ENCODE measurements around the gene TRIML1. TPM values are rescaled to one million over a fixed set of nuclear protein-coding genes. Genes with fewer than 3 reads are reported as not detected.
"Not testable (repeated sequence)": the region's sequence is repeated elsewhere in the genome, so short reads cannot be mapped to it uniquely, and the experiment has no call there.

TRIML1 gene
- total RNA-seq, 4 donors from 2014 or later = not detected

GRCh38 chr4:188154668-188155405 is 15.6 kb downstream of the TRIML1 start:
- no peak for DNase-seq
- in situ Hi-C loops (cut with MboI; ENCODE audit: low pct_ligation_motif_present in 1 of 4, low pct_unique_long_range_greater_than_20kb in 1 of 4, low sequenced_read_pairs in 3 of 4) = no loop called here
- no peaks in the 10 kb centered on the region for H3K4me1 ChIP-seq
- 55 to 66% methylated on average over 6 to 11 of the region's 11 CpGs for WGBS, 2 donors (ENCODE audit: low coverage in 1 of 2)
- H3K9me3 ChIP-seq = no peaks in the 10 kb centered on the region
- no peak overlapping the region for H3K27ac ChIP-seq
- H3K36me3 ChIP-seq = no peaks in the 10 kb centered on the region
- H3K27me3 ChIP-seq = no peaks in the 10 kb centered on the region
- no peak overlapping the region for H3K4me3 ChIP-seq
- TF ChIP-seq POLR2A (IDR thresholded peaks at IDR 0.05) (no peak), CTCF (IDR thresholded peaks at IDR 0.05) (no peak), EP300 (IDR thresholded peaks at IDR 0.05; ENCODE audit: low read depth) (no peak), POLR2AphosphoS5 (IDR thresholded peaks at IDR 0.05) (no peak)
- intact Hi-C loops (cut with DNase I; ENCODE audit: low total_unique reads) = no loop called here

GRCh38 chr4:188158336-188158735 is 19.1 kb downstream of the TRIML1 start:
- TF ChIP-seq POLR2AphosphoS5 (IDR thresholded peaks at IDR 0.05) (no peak), EP300 (IDR thresholded peaks at IDR 0.05; ENCODE audit: low read depth) (no peak), POLR2A (IDR thresholded peaks at IDR 0.05) (no peak), CTCF (IDR thresholded peaks at IDR 0.05) (no peak)
- 93 to 95% methylated on average over 10 of the region's 10 CpGs for WGBS, 2 donors (ENCODE audit: low coverage in 1 of 2)
- H3K27ac ChIP-seq = no peak overlapping the region
- no peaks in the 10 kb centered on the region for H3K4me1 ChIP-seq
- no peak overlapping the region for H3K4me3 ChIP-seq
- in situ Hi-C loops (cut with MboI; ENCODE audit: low pct_ligation_motif_present in 1 of 4, low pct_unique_long_range_greater_than_20kb in 1 of 4, low sequenced_read_pairs in 3 of 4) (no loop called here), intact Hi-C loops (cut with DNase I; ENCODE audit: low total_unique reads) (no loop called here)
- no peaks in the 10 kb centered on the region for H3K27me3 ChIP-seq
- no peak for DNase-seq
- H3K36me3 ChIP-seq = no peaks in the 10 kb centered on the region
- H3K9me3 ChIP-seq = no peaks in the 10 kb centered on the region

GRCh38 chr4:188159513-188160226 is 20.4 kb downstream of the TRIML1 start:
- H3K27me3 ChIP-seq; intact Hi-C loops (cut with DNase I; ENCODE audit: low total_unique reads); in situ Hi-C loops (cut with MboI; ENCODE audit: low pct_ligation_motif_present in 1 of 4, low pct_unique_long_range_greater_than_20kb in 1 of 4, low sequenced_read_pairs in 3 of 4); H3K36me3 ChIP-seq; DNase-seq; H3K27ac ChIP-seq; H3K4me1 ChIP-seq; H3K4me3 ChIP-seq; H3K9me3 ChIP-seq: not testable (repeated sequence)
- WGBS, 2 donors (ENCODE audit: low coverage in 1 of 2) = 92 to 98% methylated on average over 23 to 40 of the region's 40 CpGs

- no peaks in the 10 kb centered on the region for H3K9me3 ChIP-seq
- no peak overlapping the region for H3K27ac ChIP-seq
- DNase-seq = no peak
- intact Hi-C loops (cut with DNase I; ENCODE audit: low total_unique reads) = no loop called here
- WGBS, 2 donors (ENCODE audit: low coverage in 1 of 2) = 63 to 73% methylated on average over 4 to 7 of the region's 7 CpGs
- no peak overlapping the region for H3K4me3 ChIP-seq
- H3K4me1 ChIP-seq = no peaks in the 10 kb centered on the region
- no peak for TF ChIP-seq CTCF (IDR thresholded peaks at IDR 0.05)
- H3K36me3 ChIP-seq = no peaks in the 10 kb centered on the region
- in situ Hi-C loops (cut with MboI; ENCODE audit: low pct_ligation_motif_present in 1 of 4, low pct_unique_long_range_greater_than_20kb in 1 of 4, low sequenced_read_pairs in 3 of 4) = no loop called here
- H3K27me3 ChIP-seq = no peaks in the 10 kb centered on the region
These were observed 21.2 kb downstream of the TRIML1 start for GRCh38 chr4:188160406-188160805.
